Karpas-422 (cell line): ENCODE data around the gene SV2B. TPM values are rescaled to one million over a fixed set of nuclear protein-coding genes. Genes with fewer than 3 reads are reported as not detected.

Source experiments
- DNase-seq: peaks from one replicate; pipeline ENCODE4 v3.0.0-alpha.2; 2015
- H2AFZ ChIP-seq: fragments of 200-600 bp; sonication (generic); 2 replicates; pipeline ENCODE4 v1.6.1; 2014; ENCODE audit warnings: antibody characterized with exemption, low read length, mixed read lengths
- H3K27ac ChIP-seq: fragments of 200-600 bp; sonication (generic); 2 replicates; pipeline ENCODE4 v1.5.1; 2014; ENCODE audit warnings: mild to moderate bottlenecking, low read length, moderate library complexity
- H3K27me3 ChIP-seq: fragments of 200-600 bp; sonication (generic); 2 replicates; pipeline ENCODE4 v1.6.1; 2014; ENCODE audit warnings: low read length, mixed read lengths
- H3K36me3 ChIP-seq: fragments of 200-600 bp; sonication (generic); 2 replicates; pipeline ENCODE4 v1.6.1; 2014; ENCODE audit warnings: low read length, mixed read lengths; ENCODE audit not compliant: insufficient read depth
- H3K4me1 ChIP-seq: fragments of 200-600 bp; sonication (generic); 2 replicates; pipeline ENCODE4 v1.6.1; 2014; ENCODE audit warnings: mild to moderate bottlenecking, low read length, mixed read lengths
- H3K4me2 ChIP-seq: fragments of 200-600 bp; sonication (generic); 2 replicates; pipeline ENCODE4 v1.6.1; 2014; ENCODE audit warnings: low read length, low read depth, mild to moderate bottlenecking; ENCODE audit not compliant: poor library complexity, severe bottlenecking
- H3K4me3 ChIP-seq: fragments of 200-600 bp; sonication (generic); 2 replicates; pipeline ENCODE4 v1.5.1; 2014; ENCODE audit warnings: mild to moderate bottlenecking, antibody characterized with exemption, low read length, mixed read lengths
- H3K79me2 ChIP-seq: fragments of 200-600 bp; sonication (generic); 2 replicates; pipeline ENCODE4 v1.6.1; 2014; ENCODE audit warnings: mild to moderate bottlenecking, low read length, mixed read lengths
- H3K9ac ChIP-seq: fragments of 200-600 bp; sonication (generic); 2 replicates; pipeline ENCODE4 v1.6.0; 2014; ENCODE audit warnings: low read length
- H3K9me2 ChIP-seq: fragments of 200-600 bp; sonication (generic), shearing (Covaris generic); replicated peaks from 2 replicates; pipeline ENCODE4 v1.6.0; 2014; ENCODE audit warnings: mild to moderate bottlenecking, low read length, moderate library complexity; ENCODE audit not compliant: insufficient read depth
- H3K9me3 ChIP-seq: fragments of 300-700, 200-600 bp; sonication (generic); 2 replicates; pipeline ENCODE4 v1.6.1; 2014; ENCODE audit warnings: low read length, mixed read lengths
- H4K20me1 ChIP-seq: fragments of 200-600 bp; sonication (generic); 2 replicates; pipeline ENCODE4 v1.6.1; 2014; ENCODE audit warnings: mild to moderate bottlenecking, antibody characterized with exemption, low read length, low read depth; ENCODE audit not compliant: insufficient read depth
- total RNA-seq: library from RNA; depleted of rRNA; stranded (reverse); fragments of >200 nt; shearing (Covaris generic); gene quantifications from 2 replicates; pipeline ENCODE4 v1.2.3, GENCODE V29; 2014; ENCODE audit warnings: low replicate concordance

Gene SV2B
- total RNA-seq, 1 experiment from 2014 or later, result 0.26 TPM

DNA sequence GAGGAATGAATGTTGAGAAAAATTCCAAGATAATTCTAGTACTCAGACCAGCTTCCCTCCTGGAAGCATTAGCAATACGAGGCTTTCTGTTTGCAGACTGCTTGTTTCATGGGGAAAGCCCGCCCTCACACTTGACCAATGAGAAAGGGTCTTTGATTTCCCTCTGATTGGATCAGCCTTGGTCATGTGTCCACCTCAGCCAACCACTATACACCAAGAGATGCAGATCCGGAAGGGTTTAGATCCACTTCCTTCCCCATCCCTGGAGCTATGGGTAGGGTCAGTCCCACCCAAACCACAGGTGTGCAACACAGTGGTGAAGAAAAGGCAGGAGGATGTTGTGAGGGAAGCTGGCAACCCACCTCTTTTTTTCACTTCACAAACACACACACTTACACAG, 154.7 kb downstream of the SV2B start:
- Histone ChIP-seq H3K9me3 (peaks cover 3% of the 10 kb centered on the region; the same call in 1 of the 2 replicates), H3K4me2 (no peak overlapping the region), H3K4me1 (peaks cover 3% of the 10 kb centered on the region; the same call in 1 of the 2 replicates), H3K4me3 (no peak overlapping the region), H2AFZ (peak overlapping the region; percentile 65), H3K36me3 (no peaks in the 10 kb centered on the region), H3K9me2 (no peaks in the 10 kb centered on the region), H3K27ac (no peak overlapping the region), H3K9ac (no peak overlapping the region), H4K20me1 (no peaks in the 10 kb centered on the region), H3K27me3 (no peaks in the 10 kb centered on the region; the same call in 1 of the 2 replicates), H3K79me2 (no peaks in the 10 kb centered on the region)
- DNase-seq, result peak; percentile 42

DNA sequence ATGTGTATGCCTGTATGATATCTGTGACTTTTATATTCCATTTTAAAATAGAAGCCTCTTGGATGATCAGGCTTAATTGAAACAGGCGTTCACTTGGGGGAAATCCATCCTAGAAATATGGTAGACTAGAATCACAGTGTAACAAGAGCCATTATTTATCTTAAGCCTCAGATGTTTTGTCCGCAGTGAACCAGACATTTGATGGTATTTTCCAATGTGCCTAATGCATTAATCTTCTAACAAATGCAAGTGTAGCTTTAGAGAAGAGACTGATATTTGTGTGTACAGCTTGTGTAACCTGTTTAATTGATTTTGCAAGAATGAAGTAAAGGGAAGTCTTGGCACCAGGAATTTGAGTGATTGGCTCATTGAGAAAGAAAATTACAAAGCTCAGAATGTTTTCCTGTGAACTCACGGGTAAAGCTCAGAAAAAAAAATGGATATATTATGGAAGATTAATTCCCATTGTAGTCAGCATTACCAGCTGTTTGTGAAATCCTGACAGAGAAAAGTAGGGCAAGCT, 155.7 kb downstream of the SV2B start:
- Histone ChIP-seq H3K9me2 (no peaks in the 10 kb centered on the region), H2AFZ (no peak overlapping the region), H3K27me3 (no peaks in the 10 kb centered on the region; the same call in 1 of the 2 replicates), H3K4me1 (peaks cover 3% of the 10 kb centered on the region; the same call in 1 of the 2 replicates), H3K9me3 (peaks cover 3% of the 10 kb centered on the region; the same call in 1 of the 2 replicates), H3K36me3 (no peaks in the 10 kb centered on the region), H3K79me2 (no peaks in the 10 kb centered on the region), H4K20me1 (no peaks in the 10 kb centered on the region), H3K4me2 (no peak overlapping the region), H3K27ac (no peak overlapping the region), H3K4me3 (no peak overlapping the region), H3K9ac (no peak overlapping the region)
- DNase-seq, result no peak

DNA sequence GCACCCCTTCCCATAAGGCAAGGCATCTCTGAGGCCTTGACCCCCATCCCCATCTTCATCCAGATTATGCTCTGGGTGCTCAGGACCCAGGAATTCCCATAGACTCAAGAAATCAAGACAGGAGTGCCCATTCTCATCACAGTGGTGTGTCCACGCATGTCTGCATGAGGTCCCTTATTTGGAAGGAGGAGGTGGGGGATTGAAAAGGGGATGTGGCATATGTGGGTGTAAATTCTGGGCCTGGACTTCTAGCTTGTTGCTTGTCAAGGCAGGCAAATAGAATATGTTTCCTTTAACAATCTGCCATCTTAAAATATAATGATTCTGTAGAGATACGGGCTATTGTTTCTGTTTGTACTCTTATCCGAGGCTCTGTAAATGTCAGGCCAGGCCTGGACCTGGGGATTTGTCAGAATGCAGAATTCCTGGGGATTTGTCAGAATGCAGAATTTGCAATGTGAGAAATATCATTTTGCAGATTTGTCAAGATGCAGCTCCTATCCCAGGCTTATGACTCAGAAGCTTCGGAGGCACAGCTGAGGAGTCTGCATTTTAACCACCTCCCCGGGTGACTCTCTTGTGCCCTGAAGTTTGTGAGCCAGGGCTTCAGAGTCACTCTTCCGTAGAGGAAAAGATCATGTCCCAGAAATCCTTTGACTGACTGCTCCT, 157.8 kb downstream of the SV2B start:
- peaks cover 3% of the 10 kb centered on the region; the same call in 1 of the 2 replicates for H3K9me3 ChIP-seq
- H3K4me2 ChIP-seq, result no peak overlapping the region
- H3K36me3 ChIP-seq, result no peaks in the 10 kb centered on the region
- no peak overlapping the region for H3K9ac ChIP-seq
- H4K20me1 ChIP-seq, result no peaks in the 10 kb centered on the region
- no peaks in the 10 kb centered on the region; the same call in 1 of the 2 replicates for H3K27me3 ChIP-seq
- no peaks in the 10 kb centered on the region for H3K79me2 ChIP-seq
- no peak overlapping the region for H2AFZ ChIP-seq
- no peak for DNase-seq
- H3K4me1 ChIP-seq, result peaks cover 3% of the 10 kb centered on the region; the same call in 1 of the 2 replicates
- no peaks in the 10 kb centered on the region for H3K9me2 ChIP-seq
- H3K27ac ChIP-seq, result no peak overlapping the region
- no peak overlapping the region for H3K4me3 ChIP-seq

DNA sequence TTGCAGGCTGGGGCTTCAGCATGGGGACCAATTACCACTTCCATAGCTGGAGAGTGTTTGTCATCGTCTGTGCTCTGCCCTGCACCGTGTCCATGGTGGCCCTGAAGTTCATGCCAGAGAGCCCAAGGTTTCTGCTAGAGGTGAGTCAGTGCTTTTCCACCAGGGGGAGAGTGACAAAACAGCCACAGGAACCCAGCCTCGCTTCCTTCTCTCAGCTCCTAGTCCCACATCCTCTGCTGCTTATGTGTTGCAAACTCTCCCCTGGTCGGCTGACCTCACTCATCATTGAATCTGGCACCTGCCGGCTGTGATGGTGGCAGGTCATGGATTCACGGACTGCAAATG, 158.3 kb downstream of the SV2B start:
- Histone ChIP-seq H3K9me3 (peaks cover 3% of the 10 kb centered on the region; the same call in 1 of the 2 replicates), H3K4me3 (no peak overlapping the region), H4K20me1 (no peaks in the 10 kb centered on the region), H3K9ac (no peak overlapping the region), H2AFZ (no peak overlapping the region), H3K4me2 (no peak overlapping the region), H3K79me2 (no peaks in the 10 kb centered on the region), H3K4me1 (peaks cover 3% of the 10 kb centered on the region; the same call in 1 of the 2 replicates), H3K27me3 (no peaks in the 10 kb centered on the region; the same call in 1 of the 2 replicates), H3K9me2 (no peaks in the 10 kb centered on the region), H3K27ac (no peak overlapping the region), H3K36me3 (no peaks in the 10 kb centered on the region)
- DNase-seq, result peak; percentile 46

DNA sequence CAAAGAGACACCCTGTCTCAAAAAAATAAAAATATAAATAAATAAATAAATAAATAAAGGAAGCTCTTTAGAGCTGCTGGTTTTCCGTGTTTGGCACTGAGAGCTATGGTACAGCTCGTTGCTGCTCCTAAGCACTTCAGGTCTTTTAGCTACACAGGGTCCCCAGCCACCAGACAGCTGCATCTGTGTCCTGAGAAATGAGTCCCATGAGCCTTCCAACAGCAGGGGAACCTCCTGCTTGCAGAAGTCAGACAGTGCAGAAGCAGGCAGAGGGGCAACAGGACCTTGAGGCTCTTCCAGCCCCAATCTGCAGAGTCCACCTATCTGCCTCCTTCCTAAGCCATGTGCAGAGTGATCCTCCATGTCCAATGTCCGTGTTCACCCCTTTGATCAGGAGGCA, 159.0 kb downstream of the SV2B start:
- Histone ChIP-seq H3K27ac (no peak overlapping the region), H4K20me1 (no peaks in the 10 kb centered on the region), H3K36me3 (no peaks in the 10 kb centered on the region), H3K9me3 (peaks cover 3% of the 10 kb centered on the region; the same call in 1 of the 2 replicates), H3K9ac (no peak overlapping the region), H2AFZ (no peak overlapping the region), H3K27me3 (no peaks in the 10 kb centered on the region; the same call in 1 of the 2 replicates), H3K4me1 (peaks cover 3% of the 10 kb centered on the region; the same call in 1 of the 2 replicates), H3K4me2 (no peak overlapping the region), H3K9me2 (no peaks in the 10 kb centered on the region), H3K4me3 (no peak overlapping the region), H3K79me2 (no peaks in the 10 kb centered on the region)
- DNase-seq, result no peak

DNA sequence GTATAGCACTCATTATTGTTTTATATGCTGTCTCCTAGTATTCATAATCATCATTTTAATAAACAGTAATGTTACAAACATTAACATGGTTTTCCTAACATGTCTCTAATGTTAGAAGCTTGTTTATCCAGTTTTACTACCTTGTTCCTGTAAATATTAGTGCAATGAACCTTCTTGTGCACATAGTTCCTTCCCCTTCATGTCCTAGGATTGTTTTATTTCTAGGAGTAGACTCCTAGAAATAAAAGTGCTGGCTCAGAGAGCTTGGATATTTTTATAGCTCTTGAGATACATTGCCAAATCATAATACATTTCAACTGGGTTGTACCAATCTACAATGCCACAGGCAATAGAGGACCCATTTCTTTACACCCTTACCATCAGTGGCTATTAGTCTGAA, 161.3 kb downstream of the SV2B start:
- no peak for DNase-seq
- Histone ChIP-seq H3K4me3 (no peak overlapping the region), H3K9ac (no peak overlapping the region), H2AFZ (no peak overlapping the region), H3K4me1 (no peaks in the 10 kb centered on the region), H3K9me3 (no peaks in the 10 kb centered on the region), H3K79me2 (no peaks in the 10 kb centered on the region), H3K4me2 (no peak overlapping the region), H3K36me3 (no peaks in the 10 kb centered on the region), H3K27ac (no peak overlapping the region), H3K9me2 (no peaks in the 10 kb centered on the region), H3K27me3 (no peaks in the 10 kb centered on the region), H4K20me1 (no peaks in the 10 kb centered on the region)

DNA sequence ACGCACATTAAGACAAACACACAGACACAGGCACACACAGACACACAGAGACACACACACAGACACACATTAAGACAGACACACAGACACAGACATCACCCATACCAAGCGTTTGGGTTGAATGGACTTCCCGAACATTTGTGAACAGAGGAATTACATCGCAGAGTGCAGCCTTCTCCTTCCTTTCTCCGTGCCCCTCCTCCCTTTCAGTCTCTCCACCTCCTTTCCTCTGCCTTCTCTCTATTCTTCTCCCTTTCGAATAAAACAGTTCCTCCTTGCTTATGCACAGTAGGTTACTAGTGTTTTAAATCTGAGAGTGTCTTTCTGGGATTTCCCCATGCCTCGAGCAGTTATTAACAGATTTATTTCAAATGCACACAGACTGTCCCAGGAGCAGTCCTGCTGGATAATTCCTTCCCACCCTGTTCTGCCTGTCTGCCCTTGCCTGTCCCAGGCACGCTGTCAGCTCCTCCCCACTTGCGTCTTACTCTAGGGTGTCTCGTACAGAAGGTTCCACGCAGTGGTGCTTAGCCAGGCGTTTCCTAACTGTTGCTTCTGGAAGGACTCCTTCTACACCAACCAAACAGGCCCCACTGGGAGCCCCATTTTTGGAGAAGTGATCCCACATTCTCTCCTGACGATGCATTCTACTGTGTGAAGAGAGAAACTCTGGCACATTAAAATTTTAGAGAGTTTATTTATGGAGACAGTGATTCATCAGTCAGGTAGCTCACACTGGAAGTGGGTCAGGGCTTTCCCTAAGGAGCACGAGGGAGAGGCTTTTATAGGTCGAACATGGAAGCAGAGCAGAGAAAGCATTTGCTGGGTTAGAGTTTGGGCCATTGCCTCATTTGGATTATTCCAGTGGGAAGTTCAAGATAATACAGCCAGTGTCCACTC, 163.8 kb downstream of the SV2B start:
- no peaks in the 10 kb centered on the region for H3K79me2 ChIP-seq
- H3K27me3 ChIP-seq, result no peaks in the 10 kb centered on the region
- H3K9ac ChIP-seq, result no peak overlapping the region
- H3K9me3 ChIP-seq, result no peaks in the 10 kb centered on the region
- no peaks in the 10 kb centered on the region for H4K20me1 ChIP-seq
- no peaks in the 10 kb centered on the region for H3K9me2 ChIP-seq
- no peak overlapping the region for H2AFZ ChIP-seq
- no peak overlapping the region for H3K4me3 ChIP-seq
- no peak overlapping the region for H3K4me2 ChIP-seq
- H3K27ac ChIP-seq, result no peak overlapping the region
- H3K36me3 ChIP-seq, result no peaks in the 10 kb centered on the region
- peak; percentile 9 for DNase-seq
- H3K4me1 ChIP-seq, result no peaks in the 10 kb centered on the region
